SK-N-SH (cell line): ENCODE measurements around the gene NT5C1B. TPM values are rescaled to one million over a fixed set of nuclear protein-coding genes. Genes with fewer than 3 reads are reported as not detected.

Experiments
- CTCF ChIA-PET: fragments of 300-600, 350-600 bp; formaldehyde crosslinking; extraction: SDS; loops from one replicate; lab custom pipeline; 2021; lab: Yijun Ruan, JAX
- POLR2A ChIA-PET: fragments of 350-600 bp; sonication (Branson Sonifier 250); formaldehyde crosslinking; extraction: SDS; loops from one replicate; lab custom pipeline; 2020; ENCODE audit warnings: antibody characterized with exemption, inconsistent platforms; lab: Yijun Ruan, JAX
- DNase-seq: peaks from one replicate; pipeline ENCODE4 v3.0.0; 2012
- H2AFZ ChIP-seq: fragments of 200-600 bp; sonication (generic); 2 replicates; pipeline ENCODE4 v1.8.1; 2016; ENCODE audit warnings: antibody characterized with exemption, mild to moderate bottlenecking, low read depth
- H3F3A ChIP-seq: fragments of 200-600 bp; sonication (generic); replicated peaks from 2 replicates; pipeline ENCODE3; 2016; ENCODE audit warnings: antibody characterized with exemption, mild to moderate bottlenecking; ENCODE audit not compliant: insufficient read depth
- H3K27ac ChIP-seq, 2 experiments: fragments of 200-500 bp in 1 of 2; fragments of 200-600 bp in 1 of 2; sonication (Bioruptor generic) in 1 of 2; sonication (generic), shearing (Covaris generic) in 1 of 2; 2 replicates each; pipeline versions ENCODE4 v1.5.1 to v1.6.1; 2014 to 2016; ENCODE audit warnings: low read depth in 2 of 2, inconsistent platforms in 1 of 2, low read length in 1 of 2, mild to moderate bottlenecking in 1 of 2, mixed read lengths in 1 of 2
- H3K27me3 ChIP-seq: fragments of 200-600 bp; sonication (generic), shearing (Covaris generic); 2 replicates; pipeline ENCODE4 v1.6.1; 2016; ENCODE audit warnings: mixed run types; ENCODE audit not compliant: insufficient read depth
- H3K36me3 ChIP-seq, 2 experiments: fragments of 200-500 bp in 1 of 2; fragments of 200-600 bp in 1 of 2; sonication (Bioruptor generic) in 1 of 2; sonication (generic) in 1 of 2; replicated peaks in 1 of 2; 2 replicates each; pipeline versions ENCODE3 to v1.5.1; 2014 to 2016; ENCODE audit warnings: low read length in 1 of 2, mild to moderate bottlenecking in 1 of 2; ENCODE audit not compliant: insufficient read depth in 2 of 2, control insufficient read depth in 1 of 2
- H3K4me1 ChIP-seq, 2 experiments: fragments of 200-500 bp in 1 of 2; fragments of 200-600 bp in 1 of 2; sonication (Bioruptor generic) in 1 of 2; sonication (generic), shearing (Covaris generic) in 1 of 2; 2 replicates each; pipeline versions ENCODE4 v1.5.1 to v1.6.1; 2014 to 2016; ENCODE audit warnings: low read depth in 1 of 2, low read length in 1 of 2, mixed run types in 1 of 2; ENCODE audit not compliant: insufficient read depth in 2 of 2, control insufficient read depth in 1 of 2
- H3K4me2 ChIP-seq: fragments of 200-600 bp; sonication (generic), shearing (Covaris generic); 2 replicates; pipeline ENCODE4 v1.6.1; 2017; ENCODE audit warnings: mixed run types
- H3K4me3 ChIP-seq, 2 experiments: fragments of 200-500 bp in 1 of 2; fragments of 200-600 bp in 1 of 2; sonication (Bioruptor generic) in 1 of 2; sonication (generic), shearing (Covaris generic) in 1 of 2; 2 replicates each; pipeline versions ENCODE4 v1.5.1 to v1.8.1; 2014 to 2016; ENCODE audit warnings: low read depth in 2 of 2, inconsistent platforms in 1 of 2, low read length in 1 of 2, mild to moderate bottlenecking in 1 of 2, mixed read lengths in 1 of 2, moderate library complexity in 1 of 2
- H3K79me2 ChIP-seq: fragments of 200-600 bp; sonication (generic); 2 replicates; pipeline ENCODE4 v1.8.1; 2017; ENCODE audit warnings: mild to moderate bottlenecking; ENCODE audit not compliant: insufficient read depth
- H3K9ac ChIP-seq: fragments of 200-600 bp; sonication (generic); 2 replicates; pipeline ENCODE4 v1.6.1; 2017; ENCODE audit warnings: mixed run types
- H3K9me2 ChIP-seq: fragments of 200-600 bp; sonication (generic); 2 replicates; pipeline ENCODE4 v1.6.1; 2017; ENCODE audit warnings: mixed run types
- H3K9me3 ChIP-seq: fragments of 200-600 bp; sonication (generic); 2 replicates; pipeline ENCODE4 v1.6.1; 2017; ENCODE audit warnings: mixed run types, mild to moderate bottlenecking, moderate library complexity
- H4K20me1 ChIP-seq: fragments of 200-600 bp; sonication (generic); 2 replicates; pipeline ENCODE4 v1.6.1; 2017; ENCODE audit warnings: mild to moderate bottlenecking, mixed run types; ENCODE audit not compliant: insufficient read depth
- EP300 ChIP-seq, 2 experiments: IDR thresholded peaks; 2 replicates each; pipeline versions ENCODE4 v1.4.0 to v1.6.1; 2012; ENCODE audit warnings: borderline replicate concordance in 1 of 2, low read depth in 1 of 2, low read length in 1 of 2
- EZH2phosphoT487 ChIP-seq: fragments of 200-600 bp; sonication (generic); IDR thresholded peaks from 2 replicates; pipeline ENCODE4 v1.6.1; 2017; ENCODE audit warnings: low read depth, mixed run types, mild to moderate bottlenecking, antibody characterized with exemption, moderate library complexity, borderline replicate concordance
- FOSL2 ChIP-seq: IDR thresholded peaks from 2 replicates; pipeline ENCODE4 v1.4.0; 2012; ENCODE audit warnings: low read depth, mild to moderate bottlenecking, moderate library complexity, borderline replicate concordance
- IRF3 ChIP-seq: fragments of 150-350 bp; IDR thresholded peaks from 2 replicates; pipeline ENCODE4 v1.6.1; 2016; ENCODE audit warnings: mild to moderate bottlenecking, low read depth, low read length
- JUND ChIP-seq: IDR thresholded peaks from 2 replicates; pipeline ENCODE4 v1.4.0; 2012
- MEF2A ChIP-seq: IDR thresholded peaks from 2 replicates; pipeline ENCODE4 v1.4.0; 2012; ENCODE audit warnings: low read depth, borderline replicate concordance
- NFIC ChIP-seq: IDR thresholded peaks from 2 replicates; pipeline ENCODE4 v1.4.0; 2012; ENCODE audit warnings: borderline replicate concordance
- NRF1 ChIP-seq: IDR thresholded peaks from 2 replicates; pipeline ENCODE4 v1.6.1; 2012; ENCODE audit warnings: low read depth, mild to moderate bottlenecking, low read length
- PBX3 ChIP-seq: IDR thresholded peaks from 2 replicates; pipeline ENCODE4; 2012
- RAD21 ChIP-seq: IDR thresholded peaks from 2 replicates; pipeline ENCODE4 v1.6.1; 2012; ENCODE audit warnings: mild to moderate bottlenecking, low read length
- RCOR1 ChIP-seq: fragments of 150-350 bp; IDR thresholded peaks from 2 replicates; pipeline ENCODE4 v1.6.1; 2017; ENCODE audit warnings: antibody characterized with exemption, low read length
- REST ChIP-seq: IDR thresholded peaks from 2 replicates; pipeline ENCODE4 v1.6.1; 2012; ENCODE audit warnings: mild to moderate bottlenecking, low read depth, low read length, moderate library complexity
- RFX5 ChIP-seq: IDR thresholded peaks from 2 replicates; pipeline ENCODE4 v1.6.1; 2012; ENCODE audit warnings: mild to moderate bottlenecking, improper control_type of control experiment, low read length
- RXRA ChIP-seq: IDR thresholded peaks from 2 replicates; pipeline ENCODE4 v1.4.0; 2012; ENCODE audit warnings: low read depth, mild to moderate bottlenecking, borderline replicate concordance
- SIN3A ChIP-seq: IDR thresholded peaks from 2 replicates; pipeline ENCODE4 v1.6.1; 2012; ENCODE audit warnings: low read depth, mild to moderate bottlenecking, low read length, moderate library complexity, borderline replicate concordance
- TAF1 ChIP-seq: IDR thresholded peaks from 2 replicates; pipeline ENCODE4 v1.6.1; 2012; ENCODE audit warnings: low read depth, mild to moderate bottlenecking, low read length, moderate library complexity, borderline replicate concordance
- YY1 ChIP-seq: IDR thresholded peaks from 2 replicates; pipeline ENCODE4 v1.4.0; 2012; ENCODE audit warnings: low read depth, mild to moderate bottlenecking
- ZBTB33 ChIP-seq: IDR thresholded peaks from 2 replicates; pipeline ENCODE4 v1.4.0; 2012; ENCODE audit warnings: low read depth, borderline replicate concordance
- WGBS: methylation state at CpG from one replicate; pipeline ENCODE4 v1.1.6; 2017; ENCODE audit warnings: low lambda C conversion rate; 5-methylcytosine and 5-hydroxymethylcytosine counted together
- polyA plus RNA-seq, 3 experiments: library from polyadenylated mRNA; depleted of rRNA; stranded (reverse); fragments of >200 nt; gene quantifications; 2 replicates each; pipeline ENCODE4 v1.2.3, GENCODE V29; 2012
- TF ChIP-seq, protein P1 (sequence below): IDR thresholded peaks from 2 replicates; pipeline ENCODE4 v1.4.0; 2012; ENCODE audit warnings: low read depth, borderline replicate concordance
- TF ChIP-seq, protein P2 (sequence below): IDR thresholded peaks from 2 replicates; pipeline ENCODE4 v1.4.0; 2012; ENCODE audit warnings: low read depth

NT5C1B gene
- polyA plus RNA-seq, 1 of the 3 experiments (the other 2 are of a cell fraction): not detected

- WGBS: 76% methylated on average over 3 of the region's 3 CpGs
- Histone ChIP-seq H3K79me2 (no peaks in the 10 kb centered on the region), H3K4me2 (no peak overlapping the region), H4K20me1 (no peaks in the 10 kb centered on the region), H3K36me3 (no peaks in the 10 kb centered on the region), H2AFZ (no peak overlapping the region), H3K9me3 (no peaks in the 10 kb centered on the region), H3K27me3 (no peaks in the 10 kb centered on the region), H3K4me1 (peaks cover 7 to 17% of the 10 kb centered on the region in 2 experiments; a peak in 3 of 4 replicates), H3K9me2 (no peaks in the 10 kb centered on the region), H3K9ac (no peak overlapping the region), H3K4me3 (no peak overlapping the region), H3K27ac (no peak overlapping the region), H3F3A (peaks cover 11% of the 10 kb centered on the region)
- no peak for DNase-seq
- ChIA-PET CTCF (interaction anchor here (0.6 to 2.9 kb wide), 3 partner anchors 33 to 91 kb away, joined by 3 to 11 read pairs (median 3); no protein-coding TSS in a partner anchor), POLR2A (no interaction called here)
- TF ChIP-seq JUND: no peak
- TF ChIP-seq ZBTB33: no peak
- TF ChIP-seq IRF3: no peak
- TF ChIP-seq SIN3A: no peak
- TF ChIP-seq, protein P1, sequence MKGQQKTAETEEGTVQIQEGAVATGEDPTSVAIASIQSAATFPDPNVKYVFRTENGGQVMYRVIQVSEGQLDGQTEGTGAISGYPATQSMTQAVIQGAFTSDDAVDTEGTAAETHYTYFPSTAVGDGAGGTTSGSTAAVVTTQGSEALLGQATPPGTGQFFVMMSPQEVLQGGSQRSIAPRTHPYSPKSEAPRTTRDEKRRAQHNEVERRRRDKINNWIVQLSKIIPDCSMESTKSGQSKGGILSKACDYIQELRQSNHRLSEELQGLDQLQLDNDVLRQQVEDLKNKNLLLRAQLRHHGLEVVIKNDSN: no peak
- TF ChIP-seq, protein P2, sequence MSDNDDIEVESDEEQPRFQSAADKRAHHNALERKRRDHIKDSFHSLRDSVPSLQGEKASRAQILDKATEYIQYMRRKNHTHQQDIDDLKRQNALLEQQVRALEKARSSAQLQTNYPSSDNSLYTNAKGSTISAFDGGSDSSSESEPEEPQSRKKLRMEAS: no peak
- no peak for TF ChIP-seq RCOR1
- TF ChIP-seq FOSL2: no peak
- no peak for TF ChIP-seq EZH2phosphoT487
- no peak for TF ChIP-seq YY1
- no peak for TF ChIP-seq RAD21
- no peak for TF ChIP-seq REST
- no peak for TF ChIP-seq RFX5
- no peak for TF ChIP-seq PBX3
- TF ChIP-seq MEF2A: no peak
- TF ChIP-seq TAF1: no peak
- TF ChIP-seq NRF1: no peak
- TF ChIP-seq NFIC: no peak
- TF ChIP-seq EP300 (IDR thresholded peaks at IDR 0.05; ENCODE audit: borderline replicate concordance in 1 of 2, low read depth in 1 of 2, low read length in 1 of 2): no peak
- TF ChIP-seq RXRA: no peak
Observed at GRCh38 chr2:18612133-18612532, 22.8 kb upstream of the NT5C1B start.
